WTC11 (cell line): ENCODE data around the gene CADM1.

ENCODE experiments used
- CTCF ChIP-seq: fragments of 200-600 bp; IDR thresholded peaks from 2 replicates; pipeline ENCODE4 v1.8.0; 2022; ENCODE audit warnings: antibody characterized with exemption
- FOXP1 ChIP-seq: sonication (generic); formaldehyde crosslinking; IDR thresholded peaks from 2 replicates; pipeline ENCODE4 v1.8.0; 2022; ENCODE audit warnings: missing genetic modification reagents, mild to moderate bottlenecking, moderate library complexity, borderline replicate concordance
- MAX ChIP-seq: sonication (generic); formaldehyde crosslinking; IDR thresholded peaks from 2 replicates; pipeline ENCODE4 v1.8.0; 2022; ENCODE audit warnings: mild to moderate bottlenecking, missing genetic modification reagents
- SP1 ChIP-seq: sonication (generic); formaldehyde crosslinking; conservative IDR thresholded peaks from 2 replicates; pipeline ENCODE4 v1.8.1; 2022; ENCODE audit warnings: missing genetic modification reagents
- TF ChIP-seq, protein P1 (sequence below): sonication (generic); formaldehyde crosslinking; IDR thresholded peaks from 2 replicates; pipeline ENCODE4 v1.8.1; 2022; ENCODE audit warnings: missing genetic modification reagents, borderline replicate concordance
- TF ChIP-seq, protein P2 (sequence below): sonication (generic); formaldehyde crosslinking; IDR thresholded peaks from 2 replicates; pipeline ENCODE4 v1.8.1; 2023; ENCODE audit warnings: mild to moderate bottlenecking, missing genetic modification reagents, borderline replicate concordance
- TF ChIP-seq, protein P3 (sequence below): sonication (generic); formaldehyde crosslinking; IDR thresholded peaks from 2 replicates; pipeline ENCODE4 v1.8.0; 2023; ENCODE audit warnings: mild to moderate bottlenecking, missing genetic modification reagents

DNA sequence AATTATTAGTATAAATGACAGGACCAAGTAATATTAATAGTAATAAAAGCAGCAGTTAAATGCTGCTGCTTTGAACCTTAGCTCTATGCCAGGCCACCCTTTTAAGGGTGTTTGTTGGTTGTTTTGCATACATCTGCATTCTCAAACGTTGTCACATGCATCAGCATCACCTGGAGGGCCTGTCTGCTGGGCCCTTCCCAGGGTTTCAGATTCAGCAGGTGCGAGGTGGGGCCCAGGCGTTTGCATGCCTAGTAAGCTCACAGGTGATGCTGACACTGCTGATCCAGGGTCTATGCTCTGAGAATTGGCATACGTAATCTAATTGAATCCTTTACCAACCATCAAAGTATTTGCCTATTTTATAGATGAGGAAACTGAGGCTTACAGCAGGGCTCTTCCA lies 246.5 kb downstream of the CADM1 start:
- no peak for TF ChIP-seq CTCF
- TF ChIP-seq, protein P1, sequence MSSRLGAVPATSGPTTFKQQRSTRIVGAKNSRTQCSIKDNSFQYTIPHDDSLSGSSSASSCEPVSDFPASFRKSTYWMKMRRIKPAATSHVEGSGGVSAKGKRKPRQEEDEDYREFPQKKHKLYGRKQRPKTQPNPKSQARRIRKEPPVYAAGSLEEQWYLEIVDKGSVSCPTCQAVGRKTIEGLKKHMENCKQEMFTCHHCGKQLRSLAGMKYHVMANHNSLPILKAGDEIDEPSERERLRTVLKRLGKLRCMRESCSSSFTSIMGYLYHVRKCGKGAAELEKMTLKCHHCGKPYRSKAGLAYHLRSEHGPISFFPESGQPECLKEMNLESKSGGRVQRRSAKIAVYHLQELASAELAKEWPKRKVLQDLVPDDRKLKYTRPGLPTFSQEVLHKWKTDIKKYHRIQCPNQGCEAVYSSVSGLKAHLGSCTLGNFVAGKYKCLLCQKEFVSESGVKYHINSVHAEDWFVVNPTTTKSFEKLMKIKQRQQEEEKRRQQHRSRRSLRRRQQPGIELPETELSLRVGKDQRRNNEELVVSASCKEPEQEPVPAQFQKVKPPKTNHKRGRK (CRISPR knock-in tag) = no peak
- TF ChIP-seq SP1 (CRISPR knock-in tag) = no peak
- TF ChIP-seq, protein P2, sequence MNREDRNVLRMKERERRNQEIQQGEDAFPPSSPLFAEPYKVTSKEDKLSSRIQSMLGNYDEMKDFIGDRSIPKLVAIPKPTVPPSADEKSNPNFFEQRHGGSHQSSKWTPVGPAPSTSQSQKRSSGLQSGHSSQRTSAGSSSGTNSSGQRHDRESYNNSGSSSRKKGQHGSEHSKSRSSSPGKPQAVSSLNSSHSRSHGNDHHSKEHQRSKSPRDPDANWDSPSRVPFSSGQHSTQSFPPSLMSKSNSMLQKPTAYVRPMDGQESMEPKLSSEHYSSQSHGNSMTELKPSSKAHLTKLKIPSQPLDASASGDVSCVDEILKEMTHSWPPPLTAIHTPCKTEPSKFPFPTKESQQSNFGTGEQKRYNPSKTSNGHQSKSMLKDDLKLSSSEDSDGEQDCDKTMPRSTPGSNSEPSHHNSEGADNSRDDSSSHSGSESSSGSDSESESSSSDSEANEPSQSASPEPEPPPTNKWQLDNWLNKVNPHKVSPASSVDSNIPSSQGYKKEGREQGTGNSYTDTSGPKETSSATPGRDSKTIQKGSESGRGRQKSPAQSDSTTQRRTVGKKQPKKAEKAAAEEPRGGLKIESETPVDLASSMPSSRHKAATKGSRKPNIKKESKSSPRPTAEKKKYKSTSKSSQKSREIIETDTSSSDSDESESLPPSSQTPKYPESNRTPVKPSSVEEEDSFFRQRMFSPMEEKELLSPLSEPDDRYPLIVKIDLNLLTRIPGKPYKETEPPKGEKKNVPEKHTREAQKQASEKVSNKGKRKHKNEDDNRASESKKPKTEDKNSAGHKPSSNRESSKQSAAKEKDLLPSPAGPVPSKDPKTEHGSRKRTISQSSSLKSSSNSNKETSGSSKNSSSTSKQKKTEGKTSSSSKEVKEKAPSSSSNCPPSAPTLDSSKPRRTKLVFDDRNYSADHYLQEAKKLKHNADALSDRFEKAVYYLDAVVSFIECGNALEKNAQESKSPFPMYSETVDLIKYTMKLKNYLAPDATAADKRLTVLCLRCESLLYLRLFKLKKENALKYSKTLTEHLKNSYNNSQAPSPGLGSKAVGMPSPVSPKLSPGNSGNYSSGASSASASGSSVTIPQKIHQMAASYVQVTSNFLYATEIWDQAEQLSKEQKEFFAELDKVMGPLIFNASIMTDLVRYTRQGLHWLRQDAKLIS (CRISPR knock-in tag) = no peak
- TF ChIP-seq MAX (CRISPR knock-in tag) = no peak
- TF ChIP-seq, protein P3, sequence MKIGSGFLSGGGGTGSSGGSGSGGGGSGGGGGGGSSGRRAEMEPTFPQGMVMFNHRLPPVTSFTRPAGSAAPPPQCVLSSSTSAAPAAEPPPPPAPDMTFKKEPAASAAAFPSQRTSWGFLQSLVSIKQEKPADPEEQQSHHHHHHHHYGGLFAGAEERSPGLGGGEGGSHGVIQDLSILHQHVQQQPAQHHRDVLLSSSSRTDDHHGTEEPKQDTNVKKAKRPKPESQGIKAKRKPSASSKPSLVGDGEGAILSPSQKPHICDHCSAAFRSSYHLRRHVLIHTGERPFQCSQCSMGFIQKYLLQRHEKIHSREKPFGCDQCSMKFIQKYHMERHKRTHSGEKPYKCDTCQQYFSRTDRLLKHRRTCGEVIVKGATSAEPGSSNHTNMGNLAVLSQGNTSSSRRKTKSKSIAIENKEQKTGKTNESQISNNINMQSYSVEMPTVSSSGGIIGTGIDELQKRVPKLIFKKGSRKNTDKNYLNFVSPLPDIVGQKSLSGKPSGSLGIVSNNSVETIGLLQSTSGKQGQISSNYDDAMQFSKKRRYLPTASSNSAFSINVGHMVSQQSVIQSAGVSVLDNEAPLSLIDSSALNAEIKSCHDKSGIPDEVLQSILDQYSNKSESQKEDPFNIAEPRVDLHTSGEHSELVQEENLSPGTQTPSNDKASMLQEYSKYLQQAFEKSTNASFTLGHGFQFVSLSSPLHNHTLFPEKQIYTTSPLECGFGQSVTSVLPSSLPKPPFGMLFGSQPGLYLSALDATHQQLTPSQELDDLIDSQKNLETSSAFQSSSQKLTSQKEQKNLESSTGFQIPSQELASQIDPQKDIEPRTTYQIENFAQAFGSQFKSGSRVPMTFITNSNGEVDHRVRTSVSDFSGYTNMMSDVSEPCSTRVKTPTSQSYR (CRISPR knock-in tag) = no peak
- TF ChIP-seq FOXP1 (CRISPR knock-in tag) = no peak
